NCI-H2081 (cell line): ENCODE results near the gene MALL.
"Not testable (repeated sequence)": the region's sequence is repeated elsewhere in the genome, so short reads cannot be mapped to it uniquely, and the experiment has no call there.

Experiments
- DNase-seq, 2 experiments: peaks; one replicate each; lab custom pipeline; 2025; lab: John Stamatoyannopoulos, UW

The MALL gene

GRCh38 chr2:110115291-110116032, at the start of gene MALL:
MALL (minus strand) TSS chr2:110115822; CDS start chr2:110115792, 30 bp downstream.
- DNase-seq = no peak

GRCh38 chr2:110157153-110157793, 41.7 kb upstream of the MALL start:
- DNase-seq = peak; percentile 14 to 56

- DNase-seq = not testable (repeated sequence)
Observed at GRCh38 chr2:110154828-110155227, 39.2 kb upstream of the MALL start.

- DNase-seq = not testable (repeated sequence)
Observed at GRCh38 chr2:110154188-110154587, 38.6 kb upstream of the MALL start.

GRCh38 chr2:110153416-110153815, 37.8 kb upstream of the MALL start:
- DNase-seq = no peak

- DNase-seq = no peak
Observed at GRCh38 chr2:110152943-110153342, 37.3 kb upstream of the MALL start.

GRCh38 chr2:110149330-110150220, 34.0 kb upstream of the MALL start:
- no peak for DNase-seq

- DNase-seq = no peak
Observed at GRCh38 chr2:110146945-110147332, 31.3 kb upstream of the MALL start.

GRCh38 chr2:110146183-110146944, 30.7 kb upstream of the MALL start:
- DNase-seq = no peak

- no peak for DNase-seq
Observed at GRCh38 chr2:110143982-110144381, 28.4 kb upstream of the MALL start.

GRCh38 chr2:110140401-110140800, 24.8 kb upstream of the MALL start:
- no peak for DNase-seq

GRCh38 chr2:110134025-110134424, 18.4 kb upstream of the MALL start:
- no peak for DNase-seq

- no peak for DNase-seq
Observed at GRCh38 chr2:110131166-110131565, 15.5 kb upstream of the MALL start.

GRCh38 chr2:110130757-110131156, 15.1 kb upstream of the MALL start:
- DNase-seq = no peak

- DNase-seq = no peak
Observed at GRCh38 chr2:110126906-110127305, 11.3 kb upstream of the MALL start.

- no peak for DNase-seq
Observed at GRCh38 chr2:110126086-110126773, 10.6 kb upstream of the MALL start.

- DNase-seq = no peak
Observed at GRCh38 chr2:110124939-110125691, 9.5 kb upstream of the MALL start.

- no peak for DNase-seq
Observed at GRCh38 chr2:110124038-110124825, 8.6 kb upstream of the MALL start.

GRCh38 chr2:110121592-110121991, 6.0 kb upstream of the MALL start:
- no peak for DNase-seq

- DNase-seq = no peak
Observed at GRCh38 chr2:110121052-110121334, 5.4 kb upstream of the MALL start.
